Liver (tissue), 9 donors: ENCODE data around the gene SYNPO. TPM values are rescaled to one million over a fixed set of nuclear protein-coding genes. Genes with fewer than 3 reads are reported as not detected.

Experiments used
- DNase-seq: peaks from one replicate; pipeline ENCODE4 v3.0.0-alpha.2; 2017; ENCODE audit warnings: low spot score
- H3K27ac ChIP-seq, 2 donors: one replicate each; pipeline ENCODE4 v1.7.0; 2013; ENCODE audit warnings: inconsistent platforms in 2 of 2, low read length in 2 of 2, control low read depth in 1 of 2, low read depth in 1 of 2, mild to moderate bottlenecking in 1 of 2
- H3K27me3 ChIP-seq, 4 donors: one replicate each; pipeline versions ENCODE4 v1.6.1 to v1.7.0; 2013; ENCODE audit warnings: low read length in 3 of 4, inconsistent platforms in 1 of 4, mild to moderate bottlenecking in 1 of 4, moderate library complexity in 1 of 4; ENCODE audit not compliant: control insufficient read depth in 4 of 4, insufficient read depth in 4 of 4
- H3K36me3 ChIP-seq, 4 donors: one replicate each; pipeline versions ENCODE4 v1.6.1 to v1.7.0; 2013; ENCODE audit warnings: low read length in 3 of 4, mild to moderate bottlenecking in 3 of 4, low read depth in 1 of 4, moderate library complexity in 1 of 4; ENCODE audit not compliant: control insufficient read depth in 4 of 4, insufficient read depth in 3 of 4
- H3K4me1 ChIP-seq, 4 donors: one replicate each; pipeline versions ENCODE4 v1.6.1 to v1.7.0; 2013; ENCODE audit warnings: low read length in 3 of 4, mild to moderate bottlenecking in 3 of 4, moderate library complexity in 1 of 4; ENCODE audit not compliant: control insufficient read depth in 4 of 4, insufficient read depth in 4 of 4
- H3K4me3 ChIP-seq, 3 donors: one replicate each; pipeline versions ENCODE4 v1.6.1 to v1.7.0; 2013; ENCODE audit warnings: low read length in 3 of 3, control low read depth in 1 of 3, low read depth in 1 of 3, mild to moderate bottlenecking in 1 of 3
- H3K9ac ChIP-seq, 2 donors: one replicate each; pipeline ENCODE4 v1.7.0; 2013; ENCODE audit warnings: low read length in 2 of 2, mild to moderate bottlenecking in 2 of 2, moderate library complexity in 2 of 2, control low read depth in 1 of 2, low read depth in 1 of 2
- H3K9me3 ChIP-seq, 4 donors: one replicate each; pipeline versions ENCODE4 v1.6.1 to v1.7.0; 2013; ENCODE audit warnings: low read length in 3 of 4; ENCODE audit not compliant: control insufficient read depth in 4 of 4
- ATF3 ChIP-seq: IDR thresholded peaks from 2 replicates; pipeline ENCODE4 v1.6.1; 2016; ENCODE audit warnings: antibody characterized with exemption
- CTCF ChIP-seq: fragments of 150-350 bp; IDR thresholded peaks from 2 replicates; pipeline ENCODE4 v1.5.1; 2017; ENCODE audit warnings: improper control_type of control experiment, low read depth, low read length; ENCODE audit not compliant: missing input control
- EGR1 ChIP-seq, 2 donors: IDR thresholded peaks; 2 replicates each; pipeline ENCODE4 v1.6.1; 2016 to 2018; ENCODE audit warnings: antibody characterized with exemption in 2 of 2, low read depth in 2 of 2
- FOXA1 ChIP-seq: IDR thresholded peaks from 2 replicates; pipeline ENCODE4 v1.6.1; 2016; ENCODE audit warnings: antibody characterized with exemption
- FOXA2 ChIP-seq: IDR thresholded peaks from 2 replicates; pipeline ENCODE4 v1.6.1; 2016; ENCODE audit warnings: antibody characterized with exemption
- GABPA ChIP-seq, 2 donors: IDR thresholded peaks in 1 of 2; conservative IDR thresholded peaks in 1 of 2; 2 replicates each; pipeline ENCODE4 v1.6.1; 2016; ENCODE audit warnings: antibody characterized with exemption in 2 of 2, mild to moderate bottlenecking in 1 of 2, moderate library complexity in 1 of 2
- HNF4A ChIP-seq, 2 donors: conservative IDR thresholded peaks; 2 replicates each; pipeline ENCODE4 v1.6.1; 2016; ENCODE audit warnings: antibody characterized with exemption in 2 of 2, mild to moderate bottlenecking in 2 of 2
- HNF4G ChIP-seq: IDR thresholded peaks from 2 replicates; pipeline ENCODE4 v1.6.1; 2016; ENCODE audit warnings: antibody characterized with exemption
- JUND ChIP-seq, 2 donors: IDR thresholded peaks; 2 replicates each; pipeline ENCODE4 v1.6.1; 2016; ENCODE audit warnings: antibody characterized with exemption in 2 of 2
- MAX ChIP-seq: IDR thresholded peaks from 2 replicates; pipeline ENCODE4 v1.6.1; 2016; ENCODE audit warnings: antibody characterized with exemption
- NR2F2 ChIP-seq: IDR thresholded peaks from 2 replicates; pipeline ENCODE4 v1.6.1; 2016; ENCODE audit warnings: antibody characterized with exemption
- RAD21 ChIP-seq, 2 donors: IDR thresholded peaks; 2 replicates each; pipeline ENCODE4 v1.6.1; 2016; ENCODE audit warnings: antibody characterized with exemption in 2 of 2, mild to moderate bottlenecking in 2 of 2
- RXRA ChIP-seq, 2 donors: IDR thresholded peaks; 2 replicates each; pipeline ENCODE4 v1.6.1; 2017 to 2018; ENCODE audit warnings: antibody characterized with exemption in 2 of 2, mild to moderate bottlenecking in 1 of 2
- SP1 ChIP-seq: IDR thresholded peaks from 2 replicates; pipeline ENCODE4 v1.6.1; 2018; ENCODE audit warnings: antibody characterized with exemption, mild to moderate bottlenecking
- TAF1 ChIP-seq: conservative IDR thresholded peaks from 2 replicates; pipeline ENCODE4 v1.6.1; 2016; ENCODE audit warnings: antibody characterized with exemption, mild to moderate bottlenecking
- YY1 ChIP-seq: IDR thresholded peaks from 2 replicates; pipeline ENCODE4 v1.6.1; 2016; ENCODE audit warnings: antibody characterized with exemption, mild to moderate bottlenecking
- ZBTB33 ChIP-seq: IDR thresholded peaks from 2 replicates; pipeline ENCODE4 v1.6.1; 2016; ENCODE audit warnings: antibody characterized with exemption
- WGBS: extraction: QIAGEN DNeasy Blood & Tissue Kit; methylation state at CpG from one replicate; pipeline ENCODE4 v1.1.7; 2013; 5-methylcytosine and 5-hydroxymethylcytosine counted together
- polyA plus RNA-seq, 2 donors: library from polyadenylated mRNA; stranded (reverse) in 1 of 2; unstranded in 1 of 2; fragments of 200-250 nt in 1 of 2; fragments of >200 nt in 1 of 2; fragmentation: Nextera tagmentation in 1 of 2; extraction: Ambion mirVana in 1 of 2; gene quantifications; one replicate each; pipeline versions ENCODE4 v1.2.1 to v1.2.3, GENCODE V29; 2013 to 2015
- total RNA-seq, 2 donors: library from RNA; depleted of rRNA; stranded (reverse); fragments of >200 nt; gene quantifications; one replicate each; pipeline ENCODE4 v1.2.3, GENCODE V29; 2014
- donor health status: healthy.
- donor health status: healthy.
- donor health status: healthy.
- donor health status: healthy.
- donor health status: healthy.

SYNPO gene
- total and polyA plus RNA-seq, 4 donors: 1.1 to 36.6 (median 10.7) TPM

DNA sequence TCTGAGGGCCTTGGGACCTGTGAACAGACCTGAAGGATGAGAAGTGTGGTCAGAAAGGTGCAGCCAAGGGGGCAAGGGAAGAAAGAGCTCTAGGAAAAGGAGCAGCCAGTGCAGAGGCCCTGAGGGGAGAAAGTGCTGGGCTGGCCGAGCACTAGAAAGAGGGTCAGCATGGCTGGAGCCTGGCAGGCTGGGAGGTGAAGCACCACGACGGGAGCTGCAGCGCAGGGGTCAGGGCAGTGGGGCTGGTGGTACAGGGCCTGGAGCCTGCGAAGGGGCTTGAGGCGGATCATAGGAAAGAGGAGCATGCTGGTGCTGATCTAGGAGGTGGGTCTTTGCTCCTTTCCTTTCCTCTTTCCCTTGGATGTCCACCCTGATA lies 9.1 kb upstream of the SYNPO start:
- no peak overlapping the region for H3K9ac ChIP-seq
- H3K4me3 ChIP-seq: no peak overlapping the region
- peaks cover 11 to 66% (median 59%) of the 10 kb centered on the region in 4 donors for H3K4me1 ChIP-seq
- no peak for DNase-seq
- no peaks in the 10 kb centered on the region for H3K9me3 ChIP-seq
- no peaks in the 10 kb centered on the region for H3K36me3 ChIP-seq
- peak overlapping the region; percentile 17 to 54 for H3K27ac ChIP-seq
- no peaks in the 10 kb centered on the region for H3K27me3 ChIP-seq
- 95% methylated on average over 6 of the region's 6 CpGs for WGBS
- TF ChIP-seq NR2F2 (no peak), RXRA (IDR thresholded peaks at IDR 0.05) (no peak), CTCF (no peak), ZBTB33 (no peak), HNF4A (conservative IDR thresholded peaks at IDR 0.05) (no peak), ATF3 (no peak)

- Histone ChIP-seq H3K9ac (no peak overlapping the region), H3K36me3 (no peaks in the 10 kb centered on the region), H3K4me3 (no peak overlapping the region), H3K4me1 (peaks cover 8 to 68% (median 55%) of the 10 kb centered on the region in 4 donors), H3K9me3 (no peaks in the 10 kb centered on the region), H3K27me3 (no peaks in the 10 kb centered on the region), H3K27ac (no peak overlapping the region)
- WGBS: 79% methylated on average over 10 of the region's 10 CpGs
- TF ChIP-seq YY1: no peak
- DNase-seq: no peak
These were observed 7.9 kb upstream of the SYNPO start for GRCh38 chr5:150632305-150633160.

GRCh38 chr5:150633429-150633828 lies 7.0 kb upstream of the SYNPO start:
- no peak overlapping the region for H3K9ac ChIP-seq
- no peaks in the 10 kb centered on the region for H3K36me3 ChIP-seq
- WGBS: 79% methylated on average over 2 of the region's 2 CpGs
- no peak overlapping the region for H3K27ac ChIP-seq
- no peak for DNase-seq
- peaks cover 8 to 68% (median 58%) of the 10 kb centered on the region in 4 donors for H3K4me1 ChIP-seq
- H3K9me3 ChIP-seq: no peaks in the 10 kb centered on the region
- no peak overlapping the region for H3K4me3 ChIP-seq
- H3K27me3 ChIP-seq: no peaks in the 10 kb centered on the region
- no peak for TF ChIP-seq EGR1 (IDR thresholded peaks at IDR 0.05; ENCODE audit: low read depth in 2 of 2)
- no peak for TF ChIP-seq ZBTB33
- no peak for TF ChIP-seq NR2F2
- no peak for TF ChIP-seq RAD21 (IDR thresholded peaks at IDR 0.05)
- TF ChIP-seq FOXA2: no peak
- no peak for TF ChIP-seq JUND (IDR thresholded peaks at IDR 0.05)
- TF ChIP-seq HNF4A (conservative IDR thresholded peaks at IDR 0.05): no peak
- TF ChIP-seq MAX: no peak
- no peak for TF ChIP-seq CTCF
- TF ChIP-seq HNF4G: no peak
- TF ChIP-seq TAF1: no peak
- no peak for TF ChIP-seq RXRA (IDR thresholded peaks at IDR 0.05)
- no peak for TF ChIP-seq ATF3
- TF ChIP-seq GABPA (IDR thresholded peaks at IDR 0.05 in 1 of 2, conservative IDR thresholded peaks at IDR 0.05 in 1 of 2): no peak
- no peak for TF ChIP-seq SP1
- TF ChIP-seq FOXA1: no peak
